CD4-positive, alpha-beta T cell treated with Interleukin-6 for 4 hours (primary cell): ENCODE results near the gene BET1.
"Not testable (repeated sequence)": the region's sequence is repeated elsewhere in the genome, so short reads cannot be mapped to it uniquely, and the experiment has no call there.

Experiments
- DNase-seq: peaks from one replicate; pipeline ENCODE4 v3.0.0-alpha.2; 2020; ENCODE audit warnings: mixed read lengths

Gene BET1, protein sequence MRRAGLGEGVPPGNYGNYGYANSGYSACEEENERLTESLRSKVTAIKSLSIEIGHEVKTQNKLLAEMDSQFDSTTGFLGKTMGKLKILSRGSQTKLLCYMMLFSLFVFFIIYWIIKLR

GRCh38 chr7:94004024-94004951 lies at the start of gene BET1:
Gene BET1 (minus strand): TSS chr7:94004355. CDS start chr7:94004216, 139 bp downstream.
- peak; percentile 93 for DNase-seq

DNA sequence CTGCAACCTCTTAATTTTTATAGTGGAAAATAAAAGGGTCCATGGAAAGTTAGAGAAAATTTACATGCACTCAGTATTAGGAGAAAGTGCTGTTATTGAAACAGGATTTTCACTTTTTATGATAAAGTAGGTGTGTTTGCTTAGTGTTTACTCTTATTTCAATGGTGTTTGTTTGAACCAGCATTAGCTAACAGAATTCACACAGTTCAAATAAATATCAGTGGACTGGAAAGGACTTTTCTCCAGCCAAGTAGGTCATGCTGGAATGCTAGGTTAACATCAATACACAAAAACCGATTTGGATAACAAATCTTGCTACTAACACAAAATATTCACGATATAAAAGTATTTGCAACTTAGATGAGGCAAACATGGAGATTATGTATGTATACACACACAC lies 49.4 kb upstream of the BET1 start:
- DNase-seq = no peak

DNA sequence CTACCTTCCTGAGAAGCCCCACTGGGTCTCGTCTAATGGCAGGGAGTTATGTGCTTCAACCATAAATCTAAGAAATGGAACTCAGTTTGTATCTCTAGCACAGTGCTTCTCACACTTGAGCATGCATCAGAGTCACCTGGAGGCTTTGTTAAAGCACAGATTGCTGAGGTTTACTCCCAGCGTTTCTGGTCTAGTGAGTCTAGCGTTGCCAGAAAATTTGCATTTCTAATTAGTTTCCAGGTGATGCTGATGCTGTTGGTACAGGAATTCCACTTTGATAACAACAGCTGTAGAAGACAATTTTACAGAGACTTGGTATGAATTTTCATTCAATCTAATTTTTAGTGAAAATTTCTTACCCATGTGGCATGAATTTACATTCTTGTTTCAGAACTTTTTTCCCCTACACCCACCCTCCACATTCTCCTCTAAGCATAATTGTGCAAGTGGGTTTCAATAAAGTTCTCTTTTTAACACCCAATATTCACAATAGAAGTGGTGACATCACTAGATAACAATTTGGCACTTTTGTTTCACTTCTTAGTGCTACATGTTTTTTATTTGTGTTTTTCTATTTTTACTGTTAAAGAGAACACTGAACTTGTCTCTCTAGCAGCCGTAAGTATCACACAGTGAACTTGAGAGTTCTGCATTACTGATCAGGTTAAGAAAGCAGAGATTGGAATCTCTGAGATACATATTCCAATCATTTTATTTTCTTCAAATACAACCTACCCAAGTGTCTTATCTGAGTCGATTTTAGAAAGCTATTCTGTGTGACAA lies 48.4 kb upstream of the BET1 start:
- no peak for DNase-seq

GRCh38 chr7:94050046-94050445 lies 45.9 kb upstream of the BET1 start:
- DNase-seq = no peak

DNA sequence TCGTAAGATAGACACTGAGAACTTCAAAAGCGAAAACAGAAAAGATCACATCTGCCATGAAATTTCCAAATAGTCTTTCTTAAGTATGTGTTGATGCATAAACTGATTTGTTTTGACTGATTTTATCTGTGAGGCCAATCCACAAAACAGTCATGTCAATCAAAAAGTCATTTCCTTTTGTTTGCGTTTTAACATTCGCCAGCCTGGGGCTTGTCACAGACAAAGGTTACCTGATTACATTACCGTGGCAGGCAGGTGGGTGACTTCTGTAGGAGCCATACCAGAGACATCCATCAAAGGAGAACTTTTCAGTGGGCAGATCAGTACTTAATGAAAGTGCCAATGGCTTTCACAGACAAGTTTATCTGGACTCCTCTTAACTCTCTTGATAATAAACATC lies 45.5 kb upstream of the BET1 start:
- DNase-seq = no peak

DNA sequence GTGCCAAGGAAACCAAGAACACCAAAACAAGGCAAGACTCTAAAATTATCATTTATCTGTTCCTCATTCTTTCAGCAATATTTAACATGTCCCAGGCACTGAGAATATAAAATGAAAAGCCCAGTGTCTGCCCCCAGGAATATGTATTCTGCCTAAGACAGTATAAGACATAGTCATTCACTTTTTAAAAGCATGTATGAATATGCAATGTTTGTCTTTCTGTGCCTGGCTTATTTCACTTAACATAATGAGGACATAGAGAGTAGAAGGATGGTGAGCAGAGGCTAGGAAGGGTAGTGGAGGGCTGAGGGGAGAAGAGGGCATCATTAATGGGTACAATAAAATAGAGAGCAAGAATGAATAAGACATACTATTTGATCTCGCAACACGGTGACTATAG lies 44.6 kb upstream of the BET1 start:
- no peak for DNase-seq

DNA sequence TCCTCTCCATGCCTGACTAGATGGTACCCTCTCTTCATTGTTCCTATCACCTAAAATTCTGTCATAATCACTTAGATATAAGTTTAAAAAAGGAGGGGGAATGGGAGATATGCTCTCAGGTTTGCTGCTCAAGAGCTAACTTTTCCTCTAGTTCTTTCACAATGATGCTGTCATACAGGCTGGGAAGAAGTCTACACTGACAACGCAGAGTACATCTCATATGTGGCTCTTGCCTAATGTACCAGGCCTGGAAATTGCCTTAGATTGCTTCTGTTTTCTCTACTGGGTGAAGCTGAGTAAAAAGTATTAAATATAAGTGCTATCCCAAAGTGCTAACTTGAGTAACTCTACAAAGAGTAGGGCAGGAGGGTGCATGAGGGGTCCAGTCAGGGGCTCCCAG lies 43.8 kb upstream of the BET1 start:
- DNase-seq = no peak

DNA sequence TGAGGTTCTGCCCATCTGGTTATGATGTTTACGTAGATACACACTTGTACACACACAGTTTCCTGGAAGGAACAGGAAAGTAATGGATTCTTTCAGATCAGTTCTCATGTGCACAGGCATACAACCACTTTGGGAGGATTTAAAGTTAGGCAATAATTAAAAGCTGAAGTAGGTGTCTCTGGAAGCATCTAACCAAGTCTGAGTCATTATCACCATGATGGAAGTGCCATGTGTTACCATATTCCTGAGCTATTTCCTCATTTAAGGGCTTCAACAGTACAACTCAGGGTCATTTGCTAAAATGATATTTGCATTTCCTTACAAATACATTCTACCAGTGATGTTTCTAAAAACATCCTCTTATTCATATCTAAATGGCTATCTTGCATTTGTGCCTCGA lies 41.4 kb upstream of the BET1 start:
- DNase-seq = no peak

GRCh38 chr7:94044806-94045205 lies 40.7 kb upstream of the BET1 start:
- no peak for DNase-seq

- DNase-seq = no peak
Measured at GRCh38 chr7:94043299-94043698, 39.1 kb upstream of the BET1 start.

GRCh38 chr7:94042381-94042780 lies 38.2 kb upstream of the BET1 start:
- DNase-seq = no peak

DNA sequence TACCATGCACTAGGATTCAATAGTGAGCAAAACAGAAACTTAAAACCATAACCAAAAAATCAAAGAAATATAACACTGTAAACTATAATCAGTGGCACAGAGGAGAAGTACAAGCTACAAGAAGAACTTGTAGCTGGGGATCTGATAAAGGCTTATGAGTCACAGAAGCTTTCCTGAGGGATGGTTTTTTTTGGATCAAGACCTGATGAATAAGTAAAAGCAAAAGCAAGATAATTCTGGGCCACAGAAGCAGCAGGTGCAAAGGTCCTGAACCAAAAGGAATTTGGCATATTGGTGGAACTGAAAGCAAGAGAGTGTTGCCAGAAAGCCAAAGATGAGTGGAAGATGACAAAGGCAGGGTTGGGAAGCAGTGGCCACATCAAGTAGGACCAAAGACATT lies 37.4 kb upstream of the BET1 start:
- no peak for DNase-seq

- DNase-seq = no peak
Measured at GRCh38 chr7:94040254-94040653, 36.1 kb upstream of the BET1 start.

DNA sequence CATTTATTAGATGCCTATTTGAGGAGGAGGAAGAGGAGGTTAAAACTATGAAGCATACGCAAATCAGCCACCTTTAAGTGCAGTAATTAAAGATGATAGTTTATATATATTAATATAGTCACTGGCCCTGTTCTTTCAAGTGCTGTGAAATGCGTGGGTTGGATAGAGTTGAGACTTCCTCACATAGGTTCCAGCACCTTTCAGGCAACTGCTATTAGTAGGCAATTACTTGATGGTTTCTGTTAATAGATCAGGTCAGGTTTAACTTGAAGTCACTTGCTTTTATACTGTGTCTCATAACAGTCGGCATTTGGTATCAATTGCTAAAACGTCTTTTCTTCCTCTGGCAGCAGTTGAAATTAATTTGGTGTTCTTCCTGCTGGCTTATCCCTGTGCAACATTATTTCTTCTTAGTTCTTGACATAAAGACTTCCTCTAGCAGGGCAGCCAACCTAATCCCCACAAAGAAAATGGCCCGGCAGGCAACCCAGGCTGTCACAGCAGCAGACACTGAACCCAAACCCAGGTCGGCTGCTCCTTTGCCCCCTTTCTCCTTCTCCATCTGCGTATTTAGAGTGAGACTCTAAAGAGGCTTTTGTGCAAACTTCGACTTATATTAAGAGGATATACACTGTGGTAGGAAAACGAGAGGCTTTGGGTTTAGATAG lies 35.3 kb upstream of the BET1 start:
- no peak for DNase-seq

DNA sequence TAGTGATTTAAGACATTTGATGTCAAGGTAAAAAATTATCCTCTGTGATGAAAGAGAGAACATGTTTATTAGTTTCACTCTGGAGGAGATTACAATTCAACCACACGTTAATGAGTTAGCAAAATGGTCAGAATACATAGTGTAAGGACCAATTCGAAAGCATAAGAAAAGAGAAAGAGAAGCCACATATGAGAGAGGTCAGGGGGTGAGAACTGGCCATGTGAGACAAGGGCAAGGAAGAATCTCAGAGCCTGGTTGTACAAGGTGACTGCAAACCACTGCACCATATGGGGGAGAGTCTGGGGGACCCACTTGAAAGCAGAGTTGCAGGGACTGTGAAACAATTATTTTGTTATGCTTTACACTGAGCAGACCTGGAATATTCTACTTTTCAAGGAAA lies 27.7 kb upstream of the BET1 start:
- no peak for DNase-seq

DNA sequence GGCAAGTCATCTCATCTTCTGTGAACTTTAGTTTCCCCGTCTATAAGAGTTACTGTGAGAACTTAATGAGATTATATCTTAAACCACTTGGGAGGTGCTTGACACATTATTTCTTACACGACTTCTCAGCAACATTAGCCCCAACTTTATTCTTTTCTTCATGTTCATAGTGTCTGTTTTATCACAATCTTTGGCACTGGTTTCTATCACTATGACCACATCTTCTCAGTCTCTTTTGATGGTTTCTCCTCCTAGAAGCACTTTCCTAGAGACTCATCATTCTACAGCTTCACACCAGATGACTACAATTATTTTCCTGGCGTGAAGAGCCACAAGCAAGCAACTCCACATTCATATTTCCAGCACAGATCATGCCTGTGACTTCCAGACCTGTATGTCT lies 26.5 kb upstream of the BET1 start:
- DNase-seq = no peak

GRCh38 chr7:94029976-94030375 lies 25.8 kb upstream of the BET1 start:
- DNase-seq = no peak

- no peak for DNase-seq
Measured at GRCh38 chr7:94028768-94029167, 24.6 kb upstream of the BET1 start.

- DNase-seq = not testable (repeated sequence)
Measured at GRCh38 chr7:94026619-94027018, 22.5 kb upstream of the BET1 start.

- DNase-seq = no peak
Measured at GRCh38 chr7:94022550-94022949, 18.4 kb upstream of the BET1 start.

- no peak for DNase-seq
Measured at GRCh38 chr7:94016786-94017185, 12.6 kb upstream of the BET1 start.

DNA sequence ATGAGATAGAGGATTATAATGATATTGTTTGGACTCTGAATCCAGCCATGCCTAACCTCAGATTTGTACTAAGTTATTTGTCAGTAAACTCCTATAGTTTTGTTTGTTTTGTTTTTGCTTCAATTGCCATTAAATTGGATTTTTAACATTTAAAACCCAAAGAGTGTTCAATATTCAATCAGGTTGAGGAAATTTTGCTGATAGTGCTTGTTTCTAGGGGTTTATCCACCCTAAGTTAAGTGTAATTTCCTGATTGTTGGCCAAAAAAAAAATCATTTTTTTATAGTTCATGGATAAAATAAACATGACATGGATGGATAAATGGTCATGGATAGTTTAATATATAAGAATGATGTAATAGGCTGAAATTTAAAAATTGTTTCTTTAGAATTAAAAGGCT lies 11.4 kb upstream of the BET1 start:
- DNase-seq = no peak

DNA sequence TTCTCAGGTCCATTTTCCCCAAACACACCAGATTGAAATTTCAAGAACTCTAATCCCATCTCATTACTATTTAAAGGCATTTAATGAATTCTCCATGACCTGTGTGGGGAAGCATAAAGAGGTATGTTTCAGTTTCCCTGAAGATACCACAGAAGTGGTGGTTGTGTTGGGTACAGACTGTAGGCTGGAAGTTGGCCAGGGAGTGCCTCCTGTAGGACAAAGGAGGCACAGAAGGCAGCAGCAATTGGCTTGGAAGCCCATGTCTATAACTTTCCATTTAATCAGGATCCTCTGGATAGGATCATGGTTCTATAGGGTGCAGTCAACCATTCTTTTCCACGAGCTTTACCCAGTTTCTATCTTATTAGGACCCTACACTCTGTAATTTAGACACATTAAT lies 8.6 kb upstream of the BET1 start:
- DNase-seq = no peak
